GM12892 (cell line): ENCODE measurements around the gene IL32.

Source experiments
- POLR2A ChIP-seq: IDR thresholded peaks from 2 replicates; pipeline ENCODE4 v1.6.1; 2011; ENCODE audit warnings: low read depth, low read length, control low read depth
- POLR2AphosphoS5 ChIP-seq: IDR thresholded peaks from 2 replicates; pipeline ENCODE4 v1.6.1; 2011; ENCODE audit warnings: low read depth, low read length, control low read depth

DNA sequence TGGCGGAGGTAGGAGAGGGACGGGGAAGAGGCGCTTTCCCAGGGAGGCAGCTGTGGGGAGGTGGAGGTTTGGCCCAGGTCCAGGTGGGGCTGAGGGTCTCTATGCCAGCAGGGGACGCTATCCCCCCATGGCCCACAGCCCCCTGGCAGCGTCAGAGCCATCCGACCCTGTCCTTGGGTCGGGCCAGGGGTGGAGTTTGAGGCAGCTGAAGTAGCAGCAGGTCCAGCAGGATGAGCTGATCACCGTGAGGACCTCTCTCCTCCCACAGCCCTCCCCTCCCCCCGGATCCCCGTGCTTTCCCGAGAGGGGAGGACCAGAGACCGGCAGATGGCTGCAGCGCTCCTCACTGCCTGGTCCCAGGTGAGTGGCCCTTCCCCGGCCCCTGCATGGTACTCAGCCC, 50.1 kb downstream of the IL32 start:
- no peak for TF ChIP-seq POLR2AphosphoS5
- no peak for TF ChIP-seq POLR2A
